SK-N-MC (cell line): ENCODE data around the gene PRKG1.

Experiments used
- EZH2 ChIP-seq: fragments of 200-600 bp; sonication (generic); IDR thresholded peaks from one replicate; pipeline ENCODE4 v1.6.1; 2017; ENCODE audit warnings: antibody characterized with exemption
- POLR2AphosphoS5 ChIP-seq: IDR thresholded peaks from 2 replicates; pipeline ENCODE4 v1.6.1; 2012; ENCODE audit warnings: mild to moderate bottlenecking, low read depth, low read length, borderline replicate concordance

- TF ChIP-seq POLR2AphosphoS5 (no peak), EZH2 (no peak)
Observed at GRCh38 chr10:51630640-51631005, 556.3 kb downstream of the PRKG1 start.
